Hypothalamus (tissue), 51 donors: ENCODE data around the gene HSPA1B.
A peak's percentile ranks its signal among the peaks of the same experiment; 100 is the strongest.
"Not testable (repeated sequence)": the region's sequence is repeated elsewhere in the genome, so short reads cannot be mapped to it uniquely, and the experiment has no call there.

Experiments used
- DNase-seq, 51 donors: peaks; one replicate each; lab custom pipeline; 2025; lab: John Stamatoyannopoulos, UW

HSPA1B gene

GRCh38 chr6:31851485-31851832 lies 23.9 kb downstream of the HSPA1B start:
- no peak for DNase-seq

GRCh38 chr6:31851980-31852718 lies 24.6 kb downstream of the HSPA1B start:
- DNase-seq = not testable (repeated sequence)

GRCh38 chr6:31857774-31858173 lies 30.2 kb downstream of the HSPA1B start:
- not testable (repeated sequence) for DNase-seq

- no peak for DNase-seq
Measured at GRCh38 chr6:31858707-31859106, 31.2 kb downstream of the HSPA1B start.

GRCh38 chr6:31859923-31860322 lies 32.4 kb downstream of the HSPA1B start:
- no peak for DNase-seq

GRCh38 chr6:31860349-31860748 lies 32.8 kb downstream of the HSPA1B start:
- no peak for DNase-seq

GRCh38 chr6:31861150-31861549 lies 33.6 kb downstream of the HSPA1B start:
- no peak for DNase-seq

GRCh38 chr6:31861919-31862343 lies 34.4 kb downstream of the HSPA1B start:
- DNase-seq = peak in 3 of 51 donors; percentile 6 to 12 (median 12)

GRCh38 chr6:31862344-31863235 lies 35.1 kb downstream of the HSPA1B start, which contains the start of gene NEU1:
Gene NEU1, minus strand, starts transcription at chr6:31862821. Its CDS starts 45 bp downstream, at chr6:31862776.
- peak; percentile 86 to 100 (median 100) for DNase-seq

GRCh38 chr6:31864123-31864562 lies 36.6 kb downstream of the HSPA1B start:
- not testable (repeated sequence) for DNase-seq

GRCh38 chr6:31864818-31865204 lies 37.3 kb downstream of the HSPA1B start:
- no peak for DNase-seq

GRCh38 chr6:31865205-31866118 lies 37.9 kb downstream of the HSPA1B start:
- no peak for DNase-seq

GRCh38 chr6:31868658-31868971 lies 41.1 kb downstream of the HSPA1B start:
- not testable (repeated sequence) for DNase-seq

- DNase-seq = no peak
Measured at GRCh38 chr6:31869343-31869742, 41.8 kb downstream of the HSPA1B start.

GRCh38 chr6:31870385-31870921 lies 42.9 kb downstream of the HSPA1B start:
- no peak for DNase-seq

GRCh38 chr6:31871046-31871659 lies 43.6 kb downstream of the HSPA1B start:
- no peak for DNase-seq

- no peak for DNase-seq
Measured at GRCh38 chr6:31874084-31874670, 46.6 kb downstream of the HSPA1B start.

GRCh38 chr6:31874836-31875572 lies 47.5 kb downstream of the HSPA1B start:
- DNase-seq = no peak

- DNase-seq = no peak
Measured at GRCh38 chr6:31875877-31876276, 48.3 kb downstream of the HSPA1B start.
